ENCODE results near the gene MITF. TPM values are rescaled to one million over a fixed set of nuclear protein-coding genes. Genes with fewer than 3 reads are reported as not detected.

Gene MITF
- total RNA-seq, 4 donors from 2014 or later = 1.6 to 22.5 (median 6.6) TPM

DNA sequence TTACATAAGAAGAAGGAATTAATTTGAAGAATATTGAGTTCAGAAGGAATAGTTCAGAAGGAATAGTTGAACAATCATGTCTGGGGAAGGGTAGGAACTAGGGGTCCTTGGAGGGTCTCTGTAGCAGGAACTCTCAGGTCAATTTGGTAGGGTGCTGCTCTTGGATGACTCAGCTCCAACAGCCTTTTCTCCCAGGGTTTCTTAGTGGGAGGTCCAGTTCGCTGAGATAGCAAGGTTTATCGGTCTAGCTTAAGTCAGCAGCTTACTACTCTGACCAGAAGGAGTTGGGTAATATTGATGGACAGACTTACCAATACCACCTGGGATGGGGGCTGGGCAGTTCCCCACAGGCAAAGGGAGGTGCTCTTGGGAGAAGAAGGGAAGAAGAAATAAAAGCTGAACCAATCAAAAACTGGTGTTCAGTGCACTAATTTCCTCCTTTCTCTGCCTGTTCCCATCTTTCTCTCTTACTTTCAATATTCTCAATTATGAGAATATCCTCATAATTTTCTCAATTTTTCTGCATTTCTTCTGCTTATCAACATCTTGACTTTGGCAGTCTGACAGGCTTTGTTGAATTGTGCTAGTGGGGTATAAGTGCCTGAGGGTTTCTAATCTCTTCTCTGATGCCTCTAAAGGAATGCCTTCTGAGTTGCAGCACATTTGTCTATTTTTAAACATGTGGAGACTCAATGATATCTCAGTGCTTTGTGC, 14.4 kb upstream of the MITF start:
- no peak overlapping the region for H3K4me3 ChIP-seq
- TF ChIP-seq, protein P1, sequence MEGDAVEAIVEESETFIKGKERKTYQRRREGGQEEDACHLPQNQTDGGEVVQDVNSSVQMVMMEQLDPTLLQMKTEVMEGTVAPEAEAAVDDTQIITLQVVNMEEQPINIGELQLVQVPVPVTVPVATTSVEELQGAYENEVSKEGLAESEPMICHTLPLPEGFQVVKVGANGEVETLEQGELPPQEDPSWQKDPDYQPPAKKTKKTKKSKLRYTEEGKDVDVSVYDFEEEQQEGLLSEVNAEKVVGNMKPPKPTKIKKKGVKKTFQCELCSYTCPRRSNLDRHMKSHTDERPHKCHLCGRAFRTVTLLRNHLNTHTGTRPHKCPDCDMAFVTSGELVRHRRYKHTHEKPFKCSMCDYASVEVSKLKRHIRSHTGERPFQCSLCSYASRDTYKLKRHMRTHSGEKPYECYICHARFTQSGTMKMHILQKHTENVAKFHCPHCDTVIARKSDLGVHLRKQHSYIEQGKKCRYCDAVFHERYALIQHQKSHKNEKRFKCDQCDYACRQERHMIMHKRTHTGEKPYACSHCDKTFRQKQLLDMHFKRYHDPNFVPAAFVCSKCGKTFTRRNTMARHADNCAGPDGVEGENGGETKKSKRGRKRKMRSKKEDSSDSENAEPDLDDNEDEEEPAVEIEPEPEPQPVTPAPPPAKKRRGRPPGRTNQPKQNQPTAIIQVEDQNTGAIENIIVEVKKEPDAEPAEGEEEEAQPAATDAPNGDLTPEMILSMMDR (IDR thresholded peaks at IDR 0.05) = no peak
- no peak for TF ChIP-seq POLR2A (IDR thresholded peaks at IDR 0.05)
- intact Hi-C loops (cut with DNase I) = no loop called here
- DNase-seq = no peak
- H3K27ac ChIP-seq = no peak overlapping the region
- WGBS, 2 donors = 58 to 81% methylated on average over 2 of the region's 2 CpGs
- no peaks in the 10 kb centered on the region for H3K36me3 ChIP-seq
- H3K27me3 ChIP-seq = no peaks in the 10 kb centered on the region
- no peaks in the 10 kb centered on the region for H3K4me1 ChIP-seq
- no peaks in the 10 kb centered on the region for H3K9me3 ChIP-seq

DNA sequence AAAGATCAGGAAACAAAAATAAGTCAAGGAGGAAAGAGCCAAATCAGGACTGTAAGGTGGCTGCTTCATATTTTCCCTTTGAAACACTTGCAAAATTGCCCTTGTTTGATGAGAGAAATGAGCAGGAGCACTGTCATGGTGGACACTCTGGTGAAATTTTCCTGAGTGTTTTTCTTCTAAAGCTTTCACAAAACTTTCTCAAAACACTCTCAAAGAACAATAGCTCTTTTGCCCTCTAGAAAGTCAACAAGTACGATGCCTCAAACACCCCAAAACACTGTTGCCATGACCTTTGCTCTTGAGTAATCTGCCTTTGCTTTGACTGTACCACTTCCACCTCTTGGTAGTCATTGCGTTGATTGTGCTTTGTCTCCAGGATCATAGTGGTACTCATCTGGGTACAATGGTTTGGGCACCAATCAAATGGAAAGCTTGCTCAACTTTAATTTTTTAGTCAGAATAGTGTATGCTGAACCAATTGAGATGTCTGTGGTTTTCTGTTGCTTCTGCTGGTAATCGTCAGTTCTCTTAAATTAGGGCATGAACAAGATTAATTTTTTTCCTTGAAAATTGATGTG, 13.2 kb upstream of the MITF start:
- Histone ChIP-seq H3K4me1 (no peaks in the 10 kb centered on the region), H3K4me3 (no peak overlapping the region), H3K27me3 (no peaks in the 10 kb centered on the region), H3K9me3 (no peaks in the 10 kb centered on the region), H3K27ac (no peak overlapping the region), H3K36me3 (no peaks in the 10 kb centered on the region)
- TF ChIP-seq POLR2A (IDR thresholded peaks at IDR 0.05) = no peak
- TF ChIP-seq, protein P1 (IDR thresholded peaks at IDR 0.05) = no peak
- WGBS, 2 donors = 77% methylated on average over 3 of the region's 3 CpGs
- no peak for DNase-seq
- intact Hi-C loops (cut with DNase I) = no loop called here

DNA sequence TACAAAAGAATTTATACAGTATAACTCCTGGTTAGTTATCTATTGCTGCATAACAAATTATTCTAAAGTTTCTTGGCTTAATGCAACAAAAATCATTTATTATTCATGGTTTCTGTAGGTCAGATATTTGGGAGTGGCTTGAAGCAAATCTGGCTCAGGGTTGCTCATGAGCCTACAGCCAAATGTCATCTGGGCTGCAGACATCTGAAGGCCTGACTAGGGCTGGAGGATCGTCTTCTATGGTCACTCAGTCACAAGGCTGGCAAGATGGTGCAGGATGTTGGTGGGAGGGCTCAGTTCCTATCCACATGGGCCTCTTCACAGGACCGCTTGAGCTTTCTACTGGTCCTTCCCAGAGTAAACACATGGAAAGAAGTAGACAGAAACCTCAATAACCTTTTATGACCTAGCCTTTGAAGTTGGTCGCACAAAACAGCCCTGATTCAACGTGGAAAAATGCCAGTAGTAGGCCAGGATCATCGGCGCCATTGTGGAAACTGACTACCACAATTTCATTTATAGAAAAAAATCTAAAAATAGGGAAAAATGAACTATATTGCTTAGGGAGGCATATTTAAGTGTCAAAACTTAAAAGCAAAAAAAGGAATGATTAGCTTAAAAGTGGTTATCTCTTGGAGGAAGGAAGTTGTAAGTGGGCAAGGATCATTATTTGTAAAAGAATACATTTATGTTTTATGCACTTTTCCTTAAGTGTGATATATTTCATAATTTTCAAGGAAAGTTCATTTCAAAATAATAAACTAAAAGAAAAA, 9.9 kb upstream of the MITF start:
- Histone ChIP-seq H3K4me3 (no peak overlapping the region), H3K36me3 (no peaks in the 10 kb centered on the region), H3K27me3 (peaks cover 0 to 5% (median 0%) of the 10 kb centered on the region in 4 donors), H3K9me3 (no peaks in the 10 kb centered on the region), H3K27ac (no peak overlapping the region), H3K4me1 (no peaks in the 10 kb centered on the region)
- WGBS, 2 donors = 74 to 75% methylated on average over 6 of the region's 6 CpGs
- TF ChIP-seq POLR2A (IDR thresholded peaks at IDR 0.05) = no peak
- TF ChIP-seq, protein P1 (IDR thresholded peaks at IDR 0.05) = no peak
- intact Hi-C loops (cut with DNase I) = no loop called here
- DNase-seq = no peak

DNA sequence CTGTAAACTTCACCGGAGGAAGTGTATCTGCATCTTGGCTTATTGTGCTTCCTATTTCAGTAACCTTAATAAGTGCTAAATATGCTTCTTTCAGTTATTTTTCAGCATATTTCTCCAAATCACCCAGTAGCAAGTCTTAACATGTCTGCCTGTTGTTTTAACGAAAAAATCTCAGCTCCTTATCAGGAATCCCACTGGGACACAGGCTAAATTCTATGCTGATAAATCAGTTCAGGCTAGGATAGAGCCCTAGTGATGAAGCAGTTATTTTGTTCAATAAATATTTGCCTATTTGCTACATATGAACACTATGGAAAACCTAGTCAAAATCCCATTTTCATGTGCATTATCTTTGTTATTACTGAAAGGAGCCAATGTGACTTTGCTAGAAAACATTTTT, 8.2 kb upstream of the MITF start:
- no peak for DNase-seq
- TF ChIP-seq POLR2A (IDR thresholded peaks at IDR 0.05) = no peak
- TF ChIP-seq, protein P1 (IDR thresholded peaks at IDR 0.05) = no peak
- Histone ChIP-seq H3K4me3 (no peak overlapping the region), H3K4me1 (no peaks in the 10 kb centered on the region), H3K27me3 (peaks cover 0 to 5% (median 0%) of the 10 kb centered on the region in 4 donors), H3K36me3 (no peaks in the 10 kb centered on the region), H3K9me3 (no peaks in the 10 kb centered on the region), H3K27ac (no peak overlapping the region)
- 44 to 50% methylated on average over 2 of the region's 2 CpGs for WGBS, 2 donors
- intact Hi-C loops (cut with DNase I) = no loop called here

DNA sequence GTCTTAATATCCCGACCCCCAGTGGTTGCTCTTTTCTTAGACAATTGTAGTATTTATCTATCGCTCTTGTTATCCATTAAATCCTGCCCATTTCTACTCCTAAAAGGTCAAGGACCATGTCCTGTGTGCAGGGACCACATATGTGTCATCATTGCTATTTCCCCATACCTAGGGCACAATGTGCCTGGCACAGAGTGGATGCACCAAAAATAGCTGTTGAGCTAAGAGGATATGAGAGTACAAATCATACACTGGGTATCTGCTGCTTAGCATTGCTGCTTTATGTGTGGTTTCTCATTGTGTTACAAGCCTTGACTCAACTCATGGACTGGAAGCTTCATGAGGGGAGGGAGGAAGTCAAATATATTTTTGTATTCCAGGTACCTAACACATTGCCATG, 3.4 kb upstream of the MITF start:
- 66 to 79% methylated on average over 2 of the region's 2 CpGs for WGBS, 2 donors
- no peak for DNase-seq
- Histone ChIP-seq H3K9me3 (no peaks in the 10 kb centered on the region), H3K36me3 (no peaks in the 10 kb centered on the region), H3K27ac (no peak overlapping the region), H3K4me1 (peaks cover 2 to 25% (median 4%) of the 10 kb centered on the region in 3 donors), H3K27me3 (peaks cover 0 to 5% (median 0%) of the 10 kb centered on the region in 4 donors), H3K4me3 (no peak overlapping the region)
- TF ChIP-seq, protein P1 (IDR thresholded peaks at IDR 0.05) = no peak
- TF ChIP-seq POLR2A (IDR thresholded peaks at IDR 0.05) = no peak
- intact Hi-C loops (cut with DNase I) = no loop called here

Measured in esophagus squamous epithelium (tissue), 5 donors.